Measurements from ENCODE around the gene SLFNL1. TPM values are rescaled to one million over a fixed set of nuclear protein-coding genes. Genes with fewer than 3 reads are reported as not detected.

SLFNL1 gene
- 0.22 and 2.0 TPM in 2 replicates for total RNA-seq

DNA sequence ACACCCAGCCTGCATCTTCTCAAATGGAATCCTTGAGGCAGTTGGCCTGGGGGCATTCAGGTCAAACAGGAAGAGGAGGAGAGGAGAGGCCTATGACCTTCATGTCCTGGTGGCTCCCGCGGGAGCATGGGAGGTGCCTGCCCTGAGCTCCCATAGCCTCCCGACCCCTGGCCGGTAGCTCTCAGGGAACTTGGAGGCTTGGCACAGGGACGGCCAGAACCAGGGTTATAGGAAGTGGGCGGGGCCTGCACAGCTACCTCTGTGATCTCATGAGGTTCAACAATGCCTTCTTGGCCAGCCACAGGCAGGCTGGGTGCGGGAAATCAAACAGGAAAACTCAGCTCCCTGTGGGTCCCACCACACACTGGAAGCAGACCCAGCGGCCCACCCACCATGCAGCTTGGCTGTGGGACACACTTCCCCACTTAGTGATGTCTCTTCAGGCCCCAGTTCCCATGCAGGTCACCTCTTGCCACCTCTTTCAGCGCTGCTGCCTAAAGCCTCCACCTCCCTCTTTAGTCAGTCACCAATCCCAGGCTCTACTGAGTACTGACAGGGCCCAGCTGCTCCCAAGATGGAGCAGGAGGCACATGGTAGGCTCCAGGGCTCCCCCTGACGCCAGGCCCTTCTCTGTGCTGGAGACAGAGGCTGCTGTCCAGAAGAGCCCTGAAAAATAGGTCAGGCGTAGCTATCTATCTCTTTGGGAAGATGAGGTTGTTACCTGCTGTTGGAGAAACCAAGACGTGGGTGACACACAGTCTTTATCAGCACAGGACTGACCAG lies at the start of gene SLFNL1:
SLFNL1 (minus strand) TSS at position 200 of the 783 bp plus-strand sequence. CDS start 1,065 bp downstream, outside the sequence.

DNA sequence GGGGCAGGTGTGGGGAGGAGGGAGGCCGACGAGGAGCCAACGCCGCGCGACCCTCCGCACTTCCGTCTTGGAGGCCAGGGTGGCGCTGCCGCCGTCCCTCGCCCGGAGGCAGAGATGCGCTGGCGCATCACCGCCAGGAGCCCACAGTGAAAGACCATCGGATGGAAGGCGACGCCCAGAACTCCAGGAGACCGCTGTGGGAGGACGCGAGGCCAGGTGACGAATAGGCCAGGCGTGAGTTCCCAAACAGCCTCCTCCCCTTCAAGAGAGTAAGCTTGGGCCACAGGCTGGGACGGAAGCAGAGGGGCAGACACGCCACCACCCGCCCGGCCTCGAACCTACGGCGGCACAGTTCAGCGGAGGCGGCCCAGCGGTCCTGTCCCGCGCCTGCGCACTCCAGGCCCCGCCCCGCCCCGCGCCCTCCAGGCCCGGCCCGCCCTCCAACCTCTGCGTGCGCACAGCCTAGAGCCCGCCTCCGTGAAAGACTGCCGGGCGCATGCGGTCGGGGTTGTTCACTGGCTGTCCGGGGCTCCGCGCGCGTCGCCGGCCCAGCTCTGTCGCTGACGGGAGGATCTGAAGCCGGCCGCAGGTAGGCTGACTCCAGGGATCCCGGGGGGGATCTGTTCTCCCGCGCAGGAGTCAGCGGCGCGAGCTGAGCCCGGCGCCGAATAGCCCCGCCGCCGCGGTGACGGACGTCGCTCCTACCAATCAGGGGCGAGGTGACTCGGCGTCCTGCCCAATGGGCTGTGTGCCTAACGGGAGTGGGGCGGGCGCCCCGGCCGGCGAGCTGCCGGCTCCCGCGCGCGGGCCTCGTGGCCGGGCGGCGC lies 42.1 kb downstream of the SLFNL1 start, which contains the start of gene CTPS1:
CTPS1 (plus strand) TSS at position 456 of the 827 bp plus-strand sequence. CDS start 3,595 bp downstream, outside the sequence.

Other genes with a start within 250 kb of the SLFNL1 start
- 0.33 TPM in 1 of 2 replicates, not detected in the other for gene KCNQ4, start 237.9 kb downstream of the SLFNL1 start, total RNA-seq
- gene CITED4, start 159.4 kb downstream of the SLFNL1 start, total RNA-seq, result 7.9 and 23.0 TPM in 2 replicates
- 34.9 and 92.6 TPM in 2 replicates for gene CTPS1, start 42.0 kb downstream of the SLFNL1 start, total RNA-seq
- 14.6 and 44.0 TPM in 2 replicates for gene SCMH1, start 220.6 kb upstream of the SLFNL1 start, total RNA-seq